HG02938 (cell line): ENCODE measurements around the gene PTRHD1.
"Not testable (repeated sequence)": the region's sequence is repeated elsewhere in the genome, so short reads cannot be mapped to it uniquely, and the experiment has no call there.

Experiments used
- ATAC-seq: cut with Tn5 transposase; IDR thresholded peaks from one replicate; pipeline ENCODE4 v1.9.1; 2021; ENCODE audit warnings: mild to moderate bottlenecking, moderate library complexity; ENCODE audit not compliant: unreplicated experiment

The PTRHD1 gene, protein sequence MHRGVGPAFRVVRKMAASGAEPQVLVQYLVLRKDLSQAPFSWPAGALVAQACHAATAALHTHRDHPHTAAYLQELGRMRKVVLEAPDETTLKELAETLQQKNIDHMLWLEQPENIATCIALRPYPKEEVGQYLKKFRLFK

DNA sequence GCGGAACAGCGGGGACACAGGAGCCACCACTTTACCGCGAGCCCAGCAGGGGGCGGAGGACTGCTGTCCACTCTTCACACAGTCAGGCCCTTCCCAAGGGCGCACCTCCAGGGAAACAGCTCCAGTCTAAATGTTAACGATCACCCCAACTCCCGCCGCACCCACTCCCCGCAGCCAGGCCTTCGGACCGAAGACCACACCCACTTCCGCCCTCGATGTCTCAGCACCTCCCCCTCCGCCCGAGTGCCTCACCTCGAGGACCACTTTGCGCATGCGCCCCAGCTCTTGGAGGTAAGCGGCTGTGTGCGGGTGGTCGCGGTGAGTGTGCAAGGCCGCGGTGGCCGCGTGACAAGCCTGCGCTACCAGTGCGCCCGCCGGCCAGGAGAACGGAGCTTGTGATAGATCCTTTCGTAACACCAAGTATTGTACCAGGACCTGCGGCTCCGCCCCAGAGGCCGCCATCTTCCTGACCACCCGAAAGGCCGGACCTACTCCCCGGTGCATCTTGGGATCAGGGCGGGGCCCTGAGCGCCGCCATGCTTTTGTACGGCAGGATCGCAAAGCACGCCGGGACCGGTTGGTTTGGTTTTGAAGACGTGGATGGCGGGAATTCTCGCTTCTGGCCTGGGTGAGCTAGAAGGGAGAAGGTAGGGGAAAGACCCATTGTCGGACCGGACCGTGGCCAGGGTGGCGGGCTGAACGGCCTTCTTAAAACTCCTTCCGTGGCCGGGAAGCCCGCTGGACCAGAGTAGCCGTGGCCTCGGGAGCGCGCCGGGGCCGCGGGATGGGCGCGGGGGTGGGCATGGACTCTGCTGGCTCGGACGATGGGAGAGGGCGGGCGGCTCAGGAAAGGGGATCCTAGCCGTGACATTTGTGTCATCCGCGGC, at the start of gene PTRHD1, which contains the start of gene CENPO:
TSS of gene PTRHD1 (minus strand) at position 518 of the 887 bp plus-strand sequence. CDS start at position 504, 14 bp downstream.
TSS of gene CENPO (plus strand) at position 552 of the 887 bp plus-strand sequence. CDS start 495 bp downstream, outside the sequence.
- peak; percentile 88 for ATAC-seq

- ATAC-seq, result no peak
Measured at GRCh38 chr2:24842081-24843050, 49.2 kb upstream of the PTRHD1 start.

- no peak for ATAC-seq
Measured at GRCh38 chr2:24840962-24841945, 48.1 kb upstream of the PTRHD1 start.

GRCh38 chr2:24840164-24840869, 47.1 kb upstream of the PTRHD1 start:
- ATAC-seq, result no peak

DNA sequence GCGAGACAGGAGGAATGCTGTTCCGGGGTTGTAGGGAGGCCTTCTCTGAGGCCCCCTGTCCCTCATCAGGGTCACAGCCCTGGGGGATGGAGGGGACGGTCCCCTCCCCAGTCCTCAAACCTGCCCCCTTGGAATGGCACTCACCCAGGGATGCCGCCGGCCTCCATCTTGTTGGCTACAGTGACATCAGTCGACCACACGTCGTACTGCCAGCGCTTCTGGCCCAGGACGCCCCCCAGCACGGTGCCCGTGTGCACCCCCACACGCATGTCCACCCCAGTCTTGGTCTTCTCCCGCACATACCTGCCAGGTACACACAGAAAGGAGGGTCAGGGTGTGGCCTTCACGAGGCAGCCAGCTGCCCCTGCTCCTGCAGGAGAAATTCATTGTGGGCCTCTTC, 46.5 kb upstream of the PTRHD1 start:
- no peak for ATAC-seq

GRCh38 chr2:24838541-24838940, 45.4 kb upstream of the PTRHD1 start:
- no peak for ATAC-seq

DNA sequence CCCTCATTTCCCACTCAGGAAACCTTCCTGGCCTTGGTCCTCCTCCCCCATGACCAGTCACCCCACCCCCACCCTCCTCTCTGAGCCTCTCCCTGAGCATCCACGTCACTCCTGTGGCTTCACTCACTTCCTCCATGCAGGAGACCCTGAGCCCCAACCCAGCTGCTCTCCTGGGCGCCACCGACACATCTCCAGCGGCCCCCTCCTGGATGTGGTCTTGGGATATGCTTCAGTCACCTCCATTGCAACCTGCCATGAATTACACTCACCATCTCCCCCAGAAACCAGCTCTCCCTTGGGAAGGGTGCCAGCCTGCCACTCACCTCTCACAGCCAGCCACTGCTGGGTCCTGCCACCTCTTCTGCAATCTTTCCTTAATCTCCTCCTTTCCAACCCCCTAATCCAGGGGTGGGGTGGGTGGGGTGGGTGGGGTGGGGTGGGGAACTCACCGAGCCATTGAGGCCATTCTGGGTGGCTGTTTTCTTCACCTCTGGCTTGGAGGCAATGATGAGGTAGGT, 44.9 kb upstream of the PTRHD1 start:
- ATAC-seq, result no peak

GRCh38 chr2:24836706-24837105, 43.5 kb upstream of the PTRHD1 start:
- ATAC-seq, result no peak

DNA sequence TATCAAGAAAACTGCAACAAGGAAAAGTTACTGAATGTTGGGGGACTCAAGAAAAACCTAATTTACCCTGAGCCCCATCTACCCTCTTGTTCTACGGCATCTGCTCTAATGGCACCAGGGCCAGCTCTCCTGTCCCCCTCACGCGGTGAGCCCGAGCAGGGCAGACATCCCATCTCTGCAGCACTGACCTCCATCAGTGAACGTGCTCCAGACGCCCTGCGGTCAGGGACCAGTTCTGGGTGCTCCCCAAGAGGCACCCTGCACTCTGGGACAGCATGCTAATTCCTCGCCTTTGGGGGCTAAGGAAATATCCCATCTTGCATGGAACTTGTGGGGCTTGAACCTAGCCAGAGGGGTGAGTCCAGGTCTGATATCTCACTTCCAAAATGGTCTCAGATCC, 43.0 kb upstream of the PTRHD1 start:
- no peak for ATAC-seq

DNA sequence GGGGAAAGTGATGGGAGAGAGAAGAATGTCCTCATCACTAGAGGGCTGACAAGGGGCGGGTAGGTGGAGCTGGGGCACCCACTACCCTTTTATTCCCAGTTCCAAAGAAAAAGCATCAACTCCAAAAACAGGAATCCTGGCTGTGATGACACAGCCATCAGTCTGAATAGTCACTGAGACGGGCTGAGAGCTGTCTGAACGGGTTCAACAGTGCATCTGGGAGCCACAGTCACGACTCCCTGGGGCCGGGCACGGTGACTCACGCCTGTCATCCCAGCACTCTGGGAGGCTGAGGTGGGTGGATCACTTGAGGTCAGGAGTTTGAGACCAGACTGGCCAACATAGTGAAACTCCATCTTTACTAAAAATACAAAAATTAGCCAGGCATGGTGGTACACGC, 42.2 kb upstream of the PTRHD1 start:
- ATAC-seq, result not testable (repeated sequence)

GRCh38 chr2:24834733-24835395, 41.7 kb upstream of the PTRHD1 start:
- no peak for ATAC-seq

DNA sequence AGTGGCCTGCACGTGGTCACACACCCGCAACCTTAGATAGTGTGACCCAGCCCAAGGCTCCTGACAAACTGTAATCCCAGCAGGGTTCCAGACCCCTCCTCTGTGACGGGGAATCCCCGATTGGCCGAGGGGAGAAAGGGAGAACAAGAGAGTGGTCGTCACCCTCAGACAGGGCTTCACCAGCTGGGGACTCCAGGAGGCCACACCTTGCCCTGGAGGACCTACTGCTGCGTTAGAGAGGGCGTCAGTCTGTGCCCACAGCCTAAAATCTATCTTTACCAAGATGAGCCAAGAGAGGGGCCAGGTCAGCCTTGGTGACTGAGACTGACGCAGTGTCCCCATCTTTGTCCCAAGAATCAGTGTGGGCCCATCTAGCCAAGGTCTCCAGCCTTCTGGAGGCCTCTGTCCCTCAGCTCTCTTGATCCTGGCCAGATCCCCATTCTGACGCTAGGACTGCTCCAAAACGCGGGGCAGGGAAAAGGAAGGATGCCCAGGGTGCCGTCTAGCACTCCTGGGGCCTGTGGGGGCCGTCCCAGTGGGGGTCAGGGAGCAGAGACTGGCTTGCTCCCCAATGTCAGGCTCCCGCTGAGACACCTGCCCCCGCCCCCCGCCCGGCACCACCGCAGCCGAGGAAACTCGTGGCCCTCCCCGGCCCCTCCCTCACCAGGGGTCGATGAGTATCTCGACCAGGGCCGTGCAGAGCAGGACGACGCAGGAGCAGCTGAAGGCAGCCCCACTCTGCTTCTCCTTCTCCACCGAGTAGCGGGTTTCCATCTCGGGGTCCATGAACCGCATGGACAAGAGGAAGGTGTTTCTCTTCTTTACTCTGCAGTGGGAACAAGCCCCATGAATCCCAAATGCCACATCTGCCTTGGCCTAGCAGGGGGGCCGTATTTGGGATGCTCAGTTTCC, 40.9 kb upstream of the PTRHD1 start:
- ATAC-seq, result no peak

- no peak for ATAC-seq
Measured at GRCh38 chr2:24832931-24833701, 39.9 kb upstream of the PTRHD1 start.

DNA sequence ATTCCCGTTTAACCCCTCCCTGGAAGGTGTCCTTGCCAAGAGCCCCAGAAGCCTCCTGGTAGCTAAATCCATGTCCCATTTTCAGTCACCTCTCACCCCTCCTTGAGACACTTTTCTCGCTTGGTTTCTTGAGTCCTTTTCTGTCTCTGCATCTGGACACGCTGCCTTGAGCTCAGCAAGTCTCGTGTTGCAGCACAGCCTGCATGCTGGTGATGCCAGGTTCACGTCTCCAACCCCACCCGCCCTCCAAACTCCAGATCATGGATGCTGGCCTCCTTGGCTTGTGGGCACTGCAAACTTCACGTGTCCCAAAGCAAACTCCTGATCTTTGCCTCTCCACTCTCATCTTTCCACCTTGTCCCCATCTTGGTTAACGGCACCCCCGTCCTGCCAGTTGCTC, 39.3 kb upstream of the PTRHD1 start:
- no peak for ATAC-seq

GRCh38 chr2:24832073-24832461, 38.9 kb upstream of the PTRHD1 start:
- no peak for ATAC-seq

GRCh38 chr2:24831221-24832072, 38.3 kb upstream of the PTRHD1 start:
- no peak for ATAC-seq
